ENCODE data around the gene PDE6H.

The PDE6H gene

GRCh38 chr12:14951851-14952250 lies 21.0 kb upstream of the PDE6H start:
- DNase-seq (ENCODE audit: low read depth): no peak

DNA sequence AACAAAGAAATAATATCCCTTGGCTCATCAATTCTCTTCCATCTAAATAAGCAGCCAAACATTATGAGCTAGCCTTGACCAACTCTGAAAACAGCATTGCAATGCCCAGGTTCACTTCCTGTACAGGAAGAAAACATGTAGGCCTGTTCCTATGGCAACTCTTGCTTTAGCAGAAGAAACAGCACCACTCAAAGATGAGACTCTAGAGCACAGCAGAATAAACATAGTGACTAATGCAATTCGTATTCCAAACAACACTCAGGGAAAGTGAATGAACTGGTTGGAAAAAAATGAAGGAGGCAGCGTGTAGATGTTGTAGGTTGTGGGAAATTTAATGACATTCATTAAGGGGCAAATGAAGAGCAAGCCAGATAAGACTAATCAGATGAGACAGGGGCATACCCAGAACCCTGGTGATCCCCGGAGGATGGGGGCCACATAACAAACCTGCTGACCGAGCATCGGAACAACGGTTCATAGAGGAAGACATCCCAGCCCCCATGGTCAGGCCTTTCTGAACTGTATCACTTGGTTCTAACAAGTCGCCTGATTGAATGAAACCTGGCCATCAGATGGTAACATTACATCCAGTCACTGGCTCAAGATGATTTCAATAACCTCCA lies 20.4 kb upstream of the PDE6H start:
- peak; percentile 89 for DNase-seq (ENCODE audit: low read depth)

DNA sequence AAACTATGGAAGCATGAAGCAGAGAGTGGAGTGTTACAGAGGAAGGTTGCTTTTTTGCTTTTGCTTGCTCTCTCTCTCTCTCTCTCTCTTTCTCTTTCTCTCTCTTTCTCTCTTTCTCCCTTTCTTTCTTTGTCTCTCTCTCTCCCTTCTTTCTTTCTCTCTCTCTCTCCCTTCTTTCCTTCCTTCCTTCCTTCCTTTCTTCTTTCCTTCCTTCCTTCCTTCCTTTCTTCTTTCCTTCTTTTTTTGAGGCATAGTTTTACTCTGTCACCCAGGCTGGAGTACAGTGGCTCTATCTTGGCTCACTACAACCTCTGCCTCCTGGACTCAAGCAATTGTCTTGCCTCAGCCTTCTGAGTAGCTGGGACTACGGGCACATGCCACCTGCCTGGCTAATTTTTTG lies 19.1 kb upstream of the PDE6H start:
- DNase-seq (ENCODE audit: low read depth): no peak

- DNase-seq (ENCODE audit: low read depth): no peak
These were observed 18.6 kb upstream of the PDE6H start for GRCh38 chr12:14954269-14954668.

GRCh38 chr12:14956024-14956891 lies 16.6 kb upstream of the PDE6H start:
- DNase-seq (ENCODE audit: low read depth): no peak

DNA sequence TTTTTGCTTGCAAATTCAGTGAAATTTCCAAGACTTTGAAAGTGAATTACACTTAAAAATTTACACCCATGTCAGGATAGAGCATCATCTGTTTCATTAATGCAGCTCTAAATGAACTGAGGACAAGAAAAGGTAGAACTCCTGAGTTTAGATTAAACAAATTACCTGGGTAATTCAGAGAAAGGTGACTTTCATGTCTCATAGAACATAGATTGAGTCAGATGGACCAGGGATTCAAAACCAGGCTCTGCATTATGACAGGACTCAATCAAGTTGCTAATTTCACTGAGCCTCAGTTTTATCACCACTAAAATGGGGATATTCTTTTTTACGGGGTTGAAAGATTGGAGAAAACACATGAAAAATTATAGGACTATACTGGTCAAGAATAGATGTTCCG lies 15.9 kb upstream of the PDE6H start:
- DNase-seq (ENCODE audit: low read depth): no peak

GRCh38 chr12:14957551-14958168 lies 15.2 kb upstream of the PDE6H start:
- no peak for DNase-seq (ENCODE audit: low read depth)

GRCh38 chr12:14958361-14959125 lies 14.3 kb upstream of the PDE6H start:
- DNase-seq (ENCODE audit: low read depth): no peak

GRCh38 chr12:14959126-14959440 lies 13.8 kb upstream of the PDE6H start:
- no peak for DNase-seq (ENCODE audit: low read depth)

DNA sequence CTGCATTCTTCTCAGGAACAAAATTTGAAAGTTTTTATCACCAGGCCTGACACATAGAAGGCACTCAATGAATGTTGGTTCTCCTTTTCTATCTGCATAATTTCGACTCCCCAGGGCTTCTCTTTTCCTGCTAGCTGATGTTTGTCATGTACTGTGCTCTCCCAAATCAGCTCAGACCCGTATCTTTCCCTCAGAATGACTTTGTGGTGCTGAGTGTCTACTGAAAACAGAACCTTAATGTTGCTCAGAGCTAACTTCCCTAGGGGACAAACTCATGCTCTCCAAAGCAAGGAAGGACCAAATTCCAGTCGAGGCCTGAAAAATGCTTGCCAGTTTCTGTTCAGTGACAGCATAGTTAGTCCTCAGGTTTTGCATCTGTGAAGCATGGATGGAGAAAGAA lies 13.4 kb upstream of the PDE6H start:
- DNase-seq (ENCODE audit: low read depth): no peak

- DNase-seq (ENCODE audit: low read depth): no peak
These were observed 12.8 kb upstream of the PDE6H start for GRCh38 chr12:14959916-14960496.

GRCh38 chr12:14960548-14961465 lies 12.0 kb upstream of the PDE6H start:
- no peak for DNase-seq (ENCODE audit: low read depth)

DNA sequence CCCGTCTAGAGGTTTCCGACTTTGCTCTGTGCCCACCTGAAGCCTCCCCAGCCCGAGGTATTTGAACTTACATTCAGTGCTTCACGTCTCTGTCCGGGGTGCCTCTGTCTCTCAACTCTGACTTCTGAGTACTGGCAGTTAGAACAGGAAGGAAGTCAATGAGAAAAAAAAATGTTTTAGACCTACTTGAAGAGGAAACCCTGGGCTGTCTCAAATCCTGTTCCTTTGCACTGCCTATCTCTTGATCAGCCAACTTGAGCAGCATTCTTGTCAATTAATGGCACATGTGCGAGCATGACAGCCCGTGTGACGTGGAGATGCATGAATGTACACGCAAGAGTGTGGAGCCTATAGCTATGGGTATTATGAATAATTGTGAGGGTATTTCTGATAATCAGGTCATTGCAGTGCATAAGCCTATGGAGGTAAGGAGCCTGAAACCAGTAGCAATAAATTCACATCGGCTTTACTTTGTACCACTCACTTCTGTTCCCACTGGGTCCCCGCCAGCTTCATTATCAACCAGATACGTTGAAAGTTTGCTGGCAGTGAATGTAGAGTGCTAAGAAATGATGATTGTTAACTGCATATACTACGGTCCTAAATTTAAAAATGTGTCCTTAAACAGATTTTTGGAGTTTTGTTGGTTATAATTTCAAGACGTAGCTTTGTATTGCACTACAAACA lies 11.2 kb upstream of the PDE6H start, which contains the start of gene ARHGDIB:
Gene ARHGDIB (minus strand): TSS at position 136 of the 687 bp plus-strand sequence. CDS start 10,889 bp downstream, outside the sequence.
- DNase-seq (ENCODE audit: low read depth): no peak

- no peak for DNase-seq (ENCODE audit: low read depth)
These were observed 10.7 kb upstream of the PDE6H start for GRCh38 chr12:14962153-14962539.

DNA sequence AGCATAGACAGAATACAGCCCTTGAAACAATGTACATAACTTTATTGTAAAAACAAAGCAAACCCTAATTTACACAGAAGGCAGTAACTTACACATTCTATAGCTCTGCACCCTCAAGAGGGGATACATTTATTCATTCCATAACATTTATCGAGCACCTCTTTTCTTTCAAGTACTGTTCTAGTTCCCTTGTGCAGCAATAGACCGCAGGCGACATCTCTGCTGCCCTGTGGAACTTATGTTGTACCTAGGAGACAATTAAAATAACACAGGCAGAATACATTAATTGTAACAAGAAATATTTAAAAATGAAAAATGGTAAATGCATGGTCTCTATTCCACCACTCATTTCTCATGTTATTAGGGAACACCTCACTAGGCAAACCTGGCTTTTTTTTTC lies 10.0 kb upstream of the PDE6H start:
- DNase-seq (ENCODE audit: low read depth): no peak

DNA sequence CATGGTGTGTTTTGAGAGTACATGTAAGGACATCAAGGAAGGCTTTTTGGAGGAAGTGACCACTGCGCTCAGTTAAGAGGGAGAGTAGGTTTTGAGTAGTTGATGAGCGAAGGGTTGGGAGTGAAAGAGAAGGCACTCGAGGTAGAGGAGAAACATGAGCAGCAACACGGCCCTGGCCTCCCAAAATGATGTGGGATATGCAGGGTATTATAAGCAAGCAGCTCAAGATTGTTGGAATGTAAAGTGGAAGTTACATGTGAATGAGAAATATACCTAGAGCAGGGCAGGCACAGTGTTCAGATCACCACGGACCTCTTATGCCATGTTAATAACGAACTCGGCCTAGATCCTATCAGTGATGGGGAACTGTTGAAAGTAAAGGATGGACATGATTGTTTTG lies 9.3 kb upstream of the PDE6H start:
- DNase-seq (ENCODE audit: low read depth): no peak

DNA sequence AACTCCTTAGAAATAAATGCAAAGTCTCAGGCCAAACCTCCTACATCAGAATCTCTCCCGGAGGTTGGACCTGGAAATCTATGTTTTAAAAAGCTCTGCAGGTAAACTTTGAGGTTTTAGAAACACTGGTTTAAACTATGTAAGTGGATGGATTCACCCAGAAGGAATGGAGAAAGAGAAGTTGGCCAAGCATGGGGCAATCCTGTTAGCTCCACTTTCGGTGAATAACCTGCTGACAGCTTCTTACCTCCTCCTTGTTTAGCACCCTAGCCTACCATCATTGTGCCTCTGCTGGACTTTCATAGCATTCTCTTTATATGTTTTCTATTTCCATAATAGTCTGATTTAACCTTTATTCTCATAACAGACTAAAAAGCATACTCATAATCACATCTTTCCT lies 8.4 kb upstream of the PDE6H start:
- no peak for DNase-seq (ENCODE audit: low read depth)

- no peak for DNase-seq (ENCODE audit: low read depth)
These were observed 7.6 kb upstream of the PDE6H start for GRCh38 chr12:14965221-14965620.

- DNase-seq (ENCODE audit: low read depth): no peak
These were observed 4.4 kb upstream of the PDE6H start for GRCh38 chr12:14968478-14968877.

DNA sequence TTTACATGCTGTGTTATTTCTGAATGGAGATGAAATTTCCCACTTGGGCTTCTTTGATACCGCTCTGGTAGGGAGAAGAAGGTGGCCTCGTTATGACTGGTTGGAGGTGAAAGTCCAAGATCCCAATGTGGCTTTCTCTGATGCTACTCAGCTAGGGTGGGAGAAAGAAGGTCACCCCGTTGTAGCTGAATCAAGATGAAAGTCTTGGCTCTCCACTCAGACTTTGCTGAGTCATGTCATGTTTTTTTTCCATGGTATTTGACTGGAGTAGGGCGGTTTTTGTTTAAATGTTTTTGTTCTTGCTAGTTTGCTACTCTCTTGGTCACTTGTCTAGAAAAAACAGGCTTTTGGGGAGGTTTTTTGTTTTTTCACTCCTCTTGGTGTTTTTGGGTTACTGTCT lies 2.4 kb upstream of the PDE6H start:
- no peak for DNase-seq (ENCODE audit: low read depth)

Data from stromal cell of bone marrow (primary cell).